ENCODE results near the gene STX10. TPM values are rescaled to one million over a fixed set of nuclear protein-coding genes. Genes with fewer than 3 reads are reported as not detected.
"Not testable (repeated sequence)": the region's sequence is repeated elsewhere in the genome, so short reads cannot be mapped to it uniquely, and the experiment has no call there.

STX10 gene
- total RNA-seq, 1 experiment from 2014 or later, result 19.3 TPM

DNA sequence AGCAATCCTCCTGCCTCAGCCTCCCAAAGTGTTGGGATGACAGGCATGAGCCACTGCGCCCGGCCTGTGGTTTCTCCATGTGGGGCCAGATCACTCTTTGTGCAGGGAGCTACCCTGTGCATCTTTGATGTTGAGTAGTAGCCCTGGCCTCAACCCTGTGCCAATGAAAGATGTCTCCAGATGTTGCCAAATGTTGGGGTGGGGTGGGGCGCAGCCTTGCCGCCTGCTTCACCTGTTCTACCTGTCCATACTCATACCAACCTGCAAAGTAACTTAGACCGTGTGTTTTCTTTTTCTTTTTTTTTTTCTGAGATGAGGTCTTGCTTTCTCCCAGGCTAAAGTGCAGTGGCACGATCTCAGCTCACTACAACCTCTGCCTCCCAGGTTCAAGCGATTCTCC, 21.0 kb upstream of the STX10 start:
- ChIA-PET CTCF (no interaction called here), POLR2A (no interaction called here)
- no peak overlapping the region for H3K4me3 ChIP-seq (ENCODE audit: low read depth, low read length)
- Mint-ChIP-seq H3K4me1 (ENCODE audit: low read depth, unreplicated experiment) (peaks cover 21% of the 10 kb centered on the region), H3K4me3 (ENCODE audit: unreplicated experiment) (no peak overlapping the region), H3K9me3 (ENCODE audit: unreplicated experiment) (no peaks in the 10 kb centered on the region), H3K36me3 (ENCODE audit: insufficient read depth, unreplicated experiment) (peaks cover 6% of the 10 kb centered on the region), H3K27me3 (ENCODE audit: insufficient read depth, unreplicated experiment) (no peaks in the 10 kb centered on the region), H3K27ac (ENCODE audit: unreplicated experiment) (no peak overlapping the region)
- BruUV-seq (replicated peaks), result no TSS peak
- H3K36me3 ChIP-seq (ENCODE audit: control insufficient read depth, insufficient read depth, low read length), result no peaks in the 10 kb centered on the region; the same call in 1 of the 2 replicates
- TF ChIP-seq, protein P1, sequence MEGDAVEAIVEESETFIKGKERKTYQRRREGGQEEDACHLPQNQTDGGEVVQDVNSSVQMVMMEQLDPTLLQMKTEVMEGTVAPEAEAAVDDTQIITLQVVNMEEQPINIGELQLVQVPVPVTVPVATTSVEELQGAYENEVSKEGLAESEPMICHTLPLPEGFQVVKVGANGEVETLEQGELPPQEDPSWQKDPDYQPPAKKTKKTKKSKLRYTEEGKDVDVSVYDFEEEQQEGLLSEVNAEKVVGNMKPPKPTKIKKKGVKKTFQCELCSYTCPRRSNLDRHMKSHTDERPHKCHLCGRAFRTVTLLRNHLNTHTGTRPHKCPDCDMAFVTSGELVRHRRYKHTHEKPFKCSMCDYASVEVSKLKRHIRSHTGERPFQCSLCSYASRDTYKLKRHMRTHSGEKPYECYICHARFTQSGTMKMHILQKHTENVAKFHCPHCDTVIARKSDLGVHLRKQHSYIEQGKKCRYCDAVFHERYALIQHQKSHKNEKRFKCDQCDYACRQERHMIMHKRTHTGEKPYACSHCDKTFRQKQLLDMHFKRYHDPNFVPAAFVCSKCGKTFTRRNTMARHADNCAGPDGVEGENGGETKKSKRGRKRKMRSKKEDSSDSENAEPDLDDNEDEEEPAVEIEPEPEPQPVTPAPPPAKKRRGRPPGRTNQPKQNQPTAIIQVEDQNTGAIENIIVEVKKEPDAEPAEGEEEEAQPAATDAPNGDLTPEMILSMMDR (IDR thresholded peaks at IDR 0.05; ENCODE audit: insufficient read depth in 1 of 2, low read depth in 1 of 2, low read length in 1 of 2, severe bottlenecking in 1 of 2, unreplicated experiment in 1 of 2), result no peak
- no peak for DNase-seq
- intact Hi-C loops (cut with micrococcal nuclease; ENCODE audit: unreplicated experiment), result no loop called here
- peaks cover 36% of the 10 kb centered on the region for H3K4me1 ChIP-seq
- no peaks in the 10 kb centered on the region for H3K9me3 ChIP-seq
- H3K27me3 ChIP-seq (replicated peaks; ENCODE audit: control insufficient read depth, insufficient read depth, low read length), result no peaks in the 10 kb centered on the region

DNA sequence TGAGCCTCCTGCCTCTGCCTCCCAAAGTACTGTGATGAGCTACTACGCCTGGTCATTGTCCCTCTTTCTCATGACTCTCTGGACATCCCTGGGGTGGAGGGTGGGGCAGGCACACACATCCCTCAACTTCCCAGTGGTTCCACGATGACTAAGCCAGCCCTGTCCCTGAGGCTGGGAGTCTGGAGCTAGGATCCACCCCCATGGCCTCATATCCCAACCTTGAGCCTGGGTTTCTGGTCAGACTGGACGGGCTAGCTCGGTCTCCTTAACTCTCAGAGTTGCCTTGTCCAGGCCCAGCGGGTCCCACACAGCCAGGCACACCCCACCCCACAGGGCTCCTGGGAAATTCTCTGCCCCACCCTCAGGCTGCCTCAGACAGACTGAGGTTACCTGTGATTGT, 19.6 kb upstream of the STX10 start:
- DNase-seq, result peak; percentile 76 to 86
- H3K27me3 ChIP-seq (replicated peaks; ENCODE audit: control insufficient read depth, insufficient read depth, low read length), result no peaks in the 10 kb centered on the region
- H3K36me3 ChIP-seq (ENCODE audit: control insufficient read depth, insufficient read depth, low read length), result no peaks in the 10 kb centered on the region; the same call in 1 of the 2 replicates
- POLR2A ChIA-PET, result interaction anchor here (1.1 to 1.4 kb wide), 2 partner anchors 15 to 18 kb away, joined by 5 to 12 read pairs; no protein-coding TSS in a partner anchor
- peaks cover 46% of the 10 kb centered on the region for H3K4me1 ChIP-seq
- H3K4me3 ChIP-seq (ENCODE audit: low read depth, low read length), result no peak overlapping the region
- CTCF ChIA-PET, result no interaction called here
- no peaks in the 10 kb centered on the region for H3K9me3 ChIP-seq
- Mint-ChIP-seq H3K27ac (ENCODE audit: unreplicated experiment) (peak overlapping the region; percentile 87), H3K4me1 (ENCODE audit: low read depth, unreplicated experiment) (peaks cover 24% of the 10 kb centered on the region), H3K36me3 (ENCODE audit: insufficient read depth, unreplicated experiment) (peaks cover 6% of the 10 kb centered on the region), H3K9me3 (ENCODE audit: unreplicated experiment) (no peaks in the 10 kb centered on the region), H3K4me3 (ENCODE audit: unreplicated experiment) (peak overlapping the region; percentile 46), H3K27me3 (ENCODE audit: insufficient read depth, unreplicated experiment) (no peaks in the 10 kb centered on the region)
- TF ChIP-seq, protein P1 (IDR thresholded peaks at IDR 0.05; ENCODE audit: insufficient read depth in 1 of 2, low read depth in 1 of 2, low read length in 1 of 2, severe bottlenecking in 1 of 2, unreplicated experiment in 1 of 2), result no peak
- intact Hi-C loops (cut with micrococcal nuclease; ENCODE audit: unreplicated experiment), result no loop called here
- no TSS peak for BruUV-seq (replicated peaks)

DNA sequence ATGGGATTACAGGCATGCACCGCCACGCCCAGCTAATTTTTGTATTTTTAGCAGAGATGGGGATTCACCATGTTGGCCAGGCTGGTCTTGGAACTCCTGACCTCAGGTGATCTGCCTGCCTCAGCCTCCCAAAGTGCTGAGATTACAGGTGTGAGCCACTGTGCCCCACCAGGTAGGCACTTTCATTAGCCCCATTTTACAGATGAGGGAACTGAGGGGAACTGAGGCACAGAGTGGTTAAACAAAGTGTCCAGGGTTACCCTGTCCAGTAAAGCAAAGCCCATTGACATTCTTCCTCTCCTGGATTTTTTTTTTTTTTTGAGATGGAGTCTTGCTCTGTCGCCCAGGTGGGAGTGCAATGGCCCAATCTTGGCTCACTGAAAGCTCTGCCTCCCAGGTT, 16.0 kb upstream of the STX10 start:
- POLR2A ChIA-PET, result interaction anchor here (0.6 kb wide), 1 partner anchor 29 kb away, joined by 5 read pairs; no protein-coding TSS in a partner anchor

More for the DNA sequence above, 16.0 kb upstream of the STX10 start:
- H3K27me3 ChIP-seq (replicated peaks; ENCODE audit: control insufficient read depth, insufficient read depth, low read length); H3K27me3 Mint-ChIP-seq (ENCODE audit: insufficient read depth, unreplicated experiment); DNase-seq; H3K9me3 ChIP-seq; intact Hi-C loops (cut with micrococcal nuclease; ENCODE audit: unreplicated experiment); CTCF ChIA-PET; H3K4me3 Mint-ChIP-seq (ENCODE audit: unreplicated experiment); BruUV-seq (replicated peaks); H3K9me3 Mint-ChIP-seq (ENCODE audit: unreplicated experiment); H3K4me3 ChIP-seq (ENCODE audit: low read depth, low read length); H3K36me3 ChIP-seq (ENCODE audit: control insufficient read depth, insufficient read depth, low read length): not testable (repeated sequence)
- peaks cover 62% of the 10 kb centered on the region for H3K4me1 ChIP-seq
- H3K4me1 Mint-ChIP-seq (ENCODE audit: low read depth, unreplicated experiment), result peaks cover 28% of the 10 kb centered on the region
- H3K36me3 Mint-ChIP-seq (ENCODE audit: insufficient read depth, unreplicated experiment), result peaks cover 25% of the 10 kb centered on the region
- H3K27ac Mint-ChIP-seq (ENCODE audit: unreplicated experiment), result peak overlapping the region; percentile 71

All from Caco-2 (cell line).